GM12891 (cell line): ENCODE results near the gene CATSPERZ.
A peak's percentile ranks its signal among the peaks of the same experiment; 100 is the strongest.

Experiments used
- DNase-seq: peaks from one replicate; pipeline ENCODE4 v3.0.0; 2011; ENCODE audit warnings: low spot score; ENCODE audit not compliant: insufficient read length
- FAIRE-seq: peaks from 2 replicates; lab custom pipeline; 2011; peaks lifted over from hg19 to GRCh38; lab: Jason Lieb, UNC
- PAX5 ChIP-seq: IDR thresholded peaks from 2 replicates; pipeline ENCODE4 v1.6.1; 2011; ENCODE audit warnings: low read length, moderate library complexity, mild to moderate bottlenecking; ENCODE audit not compliant: insufficient read depth, severe bottlenecking
- POLR2A ChIP-seq: IDR thresholded peaks from 2 replicates; pipeline ENCODE4 v1.6.1; 2011; ENCODE audit warnings: low read depth, low read length, control low read depth
- POLR2AphosphoS5 ChIP-seq: IDR thresholded peaks from 2 replicates; pipeline ENCODE4 v1.6.1; 2011; ENCODE audit warnings: low read depth, low read length, control low read depth
- POU2F2 ChIP-seq: IDR thresholded peaks from 2 replicates; pipeline ENCODE4 v1.6.1; 2011; ENCODE audit warnings: low read depth, mild to moderate bottlenecking, control low read depth, low read length, moderate library complexity
- SPI1 ChIP-seq: IDR thresholded peaks from 2 replicates; pipeline ENCODE4 v1.6.1; 2011; ENCODE audit warnings: low read depth, low read length, control low read depth
- TAF1 ChIP-seq: IDR thresholded peaks from 2 replicates; pipeline ENCODE4 v1.6.1; 2011; ENCODE audit warnings: low read depth, low read length, control low read depth

The CATSPERZ gene

GRCh38 chr11:64316672-64317324 is 16.6 kb downstream of the CATSPERZ start:
- TF ChIP-seq SPI1 (no peak), POU2F2 (no peak), POLR2AphosphoS5 (no peak; the same call in 1 of the 2 replicates), TAF1 (no peak), POLR2A (no peak), PAX5 (no peak)
- no peak for DNase-seq
- no peak for FAIRE-seq

DNA sequence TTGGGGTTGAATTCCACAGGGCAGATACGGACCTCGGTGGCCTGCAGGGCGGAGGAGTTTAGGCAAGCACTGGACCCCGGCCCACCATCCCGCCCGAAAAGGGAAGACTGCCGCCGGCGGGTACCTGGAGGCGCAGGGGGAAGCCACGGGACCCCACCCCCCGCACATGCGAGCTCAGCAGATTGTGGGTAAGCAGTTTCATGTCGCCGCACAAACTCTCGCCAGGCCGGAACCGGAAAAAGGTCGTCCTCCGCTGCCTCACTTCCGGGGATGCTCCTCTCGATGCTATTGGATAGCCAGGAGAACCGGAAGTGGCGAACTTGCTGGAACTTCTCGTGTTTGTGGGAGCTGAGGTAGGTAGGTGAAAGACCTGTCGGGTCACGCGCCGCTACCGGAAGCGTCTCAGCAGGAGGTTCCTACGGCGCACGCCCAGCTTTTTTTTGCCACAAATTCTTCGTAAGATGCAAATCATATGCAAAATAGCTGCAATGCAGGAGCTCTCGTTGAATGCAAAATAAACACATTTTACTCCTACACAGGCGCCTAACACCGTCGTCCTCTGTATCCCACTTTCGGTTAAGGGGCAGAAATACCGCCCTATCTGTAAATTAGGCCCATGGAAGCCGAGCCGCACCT is 17.3 kb downstream of the CATSPERZ start, which contains the start of gene TRMT112:
TSS of gene TRMT112 (minus strand) at position 235 of the 636 bp plus-strand sequence. CDS start at position 202, 33 bp downstream.
- DNase-seq (peak; percentile 93), FAIRE-seq (no peak)
- peak; percentile 98; the same call in 1 of the 2 replicates for TF ChIP-seq POU2F2
- peak; percentile 95 for TF ChIP-seq POLR2A
- peak; percentile 43; the same call in 1 of the 2 replicates for TF ChIP-seq SPI1
- no peak for TF ChIP-seq PAX5
- peak; percentile 94 for TF ChIP-seq TAF1
- TF ChIP-seq POLR2AphosphoS5, result peak; percentile 95

DNA sequence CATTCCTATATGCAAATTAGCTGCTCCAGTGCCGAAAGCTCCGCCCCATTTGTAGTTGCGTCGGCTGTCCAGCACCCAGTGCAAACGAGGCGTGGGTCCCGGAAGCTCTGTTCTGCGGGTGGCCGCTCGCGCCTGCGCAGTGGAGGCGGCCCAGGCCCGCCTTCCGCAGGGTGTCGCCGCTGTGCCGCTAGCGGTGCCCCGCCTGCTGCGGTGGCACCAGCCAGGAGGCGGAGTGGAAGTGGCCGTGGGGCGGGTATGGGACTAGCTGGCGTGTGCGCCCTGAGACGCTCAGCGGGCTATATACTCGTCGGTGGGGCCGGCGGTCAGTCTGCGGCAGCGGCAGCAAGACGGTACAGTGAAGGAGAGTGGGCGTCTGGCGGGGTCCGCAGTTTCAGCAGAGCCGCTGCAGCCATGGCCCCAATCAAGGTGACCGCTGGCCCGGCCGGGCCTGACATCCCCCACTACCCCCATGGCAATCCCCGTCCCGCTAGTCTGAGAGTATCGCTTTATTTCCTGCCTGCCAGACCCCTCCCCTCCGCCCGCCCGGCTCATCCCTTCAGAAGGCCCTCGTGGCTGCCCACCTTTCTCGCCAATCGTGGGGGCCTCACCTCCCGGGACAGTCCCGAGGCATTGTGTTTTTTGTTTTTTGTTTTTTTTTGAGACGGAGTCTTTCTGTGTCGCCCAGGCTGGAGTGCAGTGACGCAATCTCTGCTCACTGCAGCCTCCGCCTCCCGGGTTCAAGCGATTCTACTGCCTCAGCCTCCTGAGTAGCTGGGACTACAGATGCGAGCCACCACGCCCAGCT is 18.0 kb downstream of the CATSPERZ start, which contains the start of gene PRDX5:
TSS of gene PRDX5 (plus strand) at position 161 of the 805 bp plus-strand sequence. CDS start at position 256, 95 bp downstream.
- FAIRE-seq, result peak; percentile 100
- TF ChIP-seq TAF1, result 0 out of 2 replicates have a peak, but pooled peaks have one; percentile 50
- peak; percentile 31 for TF ChIP-seq PAX5
- no peak for TF ChIP-seq SPI1
- no peak; the same call in 1 of the 2 replicates for TF ChIP-seq POU2F2
- TF ChIP-seq POLR2A, result peak; percentile 40; the same call in 1 of the 2 replicates
- no peak for TF ChIP-seq POLR2AphosphoS5
- DNase-seq, result peak; percentile 98

DNA sequence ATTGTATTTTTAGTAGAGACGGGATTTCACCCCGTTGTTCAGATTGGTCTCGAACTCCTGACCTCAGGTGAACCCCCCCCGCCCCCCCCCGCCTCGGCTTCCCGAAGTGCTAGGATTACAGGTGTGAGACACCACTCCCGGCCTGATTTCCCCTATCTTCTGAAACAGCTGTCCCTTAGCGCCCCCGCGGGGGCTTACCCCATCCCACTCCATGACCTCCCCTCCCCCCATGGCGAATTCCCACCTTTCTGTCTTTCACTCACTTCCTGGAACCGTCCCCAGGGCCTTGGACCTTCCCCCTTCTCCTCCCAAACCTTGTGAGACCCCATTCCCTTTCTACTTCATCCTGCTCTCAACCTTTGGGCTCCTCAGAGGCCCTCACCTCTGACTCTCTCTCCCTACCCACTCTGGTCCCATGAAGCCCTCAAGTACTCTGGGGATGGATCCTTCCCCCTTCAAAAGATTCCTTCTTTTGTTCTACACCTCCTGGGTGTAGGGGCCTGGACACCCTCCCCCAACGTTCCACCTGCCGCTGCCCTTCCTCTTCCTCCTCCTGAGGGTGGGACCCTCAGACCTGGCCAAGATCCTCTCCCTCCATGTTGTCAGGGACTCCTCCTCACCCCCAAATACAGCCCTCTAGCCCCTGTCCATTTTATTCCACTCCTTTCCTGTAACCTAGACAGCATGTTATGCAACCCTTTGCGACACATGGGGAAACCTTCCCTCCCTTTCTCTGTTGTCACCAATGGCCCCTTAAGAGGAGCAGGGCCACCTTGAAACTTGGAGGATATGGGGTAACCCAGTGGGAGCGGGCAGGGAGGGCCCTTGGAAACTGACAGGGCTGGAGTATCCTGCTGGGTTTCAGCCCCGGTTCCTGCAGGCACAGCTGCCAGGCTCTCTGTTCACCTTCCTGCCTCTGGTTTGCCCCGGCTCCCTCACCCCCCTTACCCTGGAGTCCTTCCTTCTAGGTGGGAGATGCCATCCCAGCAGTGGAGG is 18.9 kb downstream of the CATSPERZ start:
- no peak for TF ChIP-seq PAX5
- no peak for TF ChIP-seq SPI1
- TF ChIP-seq POLR2A, result no peak
- TF ChIP-seq TAF1, result no peak
- no peak for TF ChIP-seq POU2F2
- no peak for TF ChIP-seq POLR2AphosphoS5
- DNase-seq (no peak), FAIRE-seq (no peak)

GRCh38 chr11:64320556-64320955 is 20.4 kb downstream of the CATSPERZ start:
- no peak for TF ChIP-seq POU2F2
- FAIRE-seq (no peak), DNase-seq (no peak)

DNA sequence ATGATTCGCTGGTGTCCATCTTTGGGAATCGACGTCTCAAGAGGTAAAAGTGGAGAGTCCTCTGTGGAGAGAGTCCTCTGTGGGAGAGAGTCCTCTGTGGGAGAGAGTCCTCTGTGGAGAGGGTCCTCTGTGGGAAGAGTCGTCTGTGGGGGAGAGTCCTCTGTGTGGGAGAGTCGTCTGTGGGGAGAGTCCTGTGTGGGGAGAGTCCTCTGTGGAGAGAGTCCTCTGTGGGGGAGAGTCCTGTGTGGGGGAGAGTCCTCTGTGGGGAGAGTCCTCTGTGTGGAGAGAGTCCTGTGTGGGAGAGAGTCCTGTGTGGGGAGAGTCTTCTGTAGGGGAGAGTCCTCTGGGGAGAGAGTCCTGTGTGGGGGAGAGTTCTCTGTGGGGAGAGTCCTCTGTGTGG is 20.9 kb downstream of the CATSPERZ start:
- no peak for TF ChIP-seq POLR2AphosphoS5
- TF ChIP-seq SPI1, result no peak
- no peak for TF ChIP-seq TAF1
- DNase-seq, result no peak
- no peak for FAIRE-seq

- TF ChIP-seq POLR2AphosphoS5 (no peak), PAX5 (no peak), SPI1 (no peak), TAF1 (no peak), POLR2A (no peak), POU2F2 (no peak)
- no peak for FAIRE-seq
- DNase-seq, result no peak
Observed at GRCh38 chr11:64321533-64321932, 21.4 kb downstream of the CATSPERZ start.

- DNase-seq (no peak), FAIRE-seq (no peak)
- TF ChIP-seq PAX5 (no peak), TAF1 (no peak), POLR2AphosphoS5 (no peak), POLR2A (no peak), POU2F2 (no peak), SPI1 (no peak)
Observed at GRCh38 chr11:64322925-64323260, 22.7 kb downstream of the CATSPERZ start.
